Upper lobe of left lung (tissue), 4 donors: ENCODE measurements around the gene ALDH3B1.

Source experiments
- EP300 ChIP-seq, 4 donors: sonication (generic); formaldehyde crosslinking; IDR thresholded peaks; one replicate each; pipeline ENCODE4 v1.5.1; 2017; ENCODE audit warnings: antibody characterized with exemption in 4 of 4, control low read depth in 2 of 4
- POLR2A ChIP-seq, 4 donors: fragments of 450-650 bp; IDR thresholded peaks; one replicate each; pipeline ENCODE4 v1.5.1; 2016 to 2017; ENCODE audit warnings: antibody characterized with exemption in 4 of 4, mild to moderate bottlenecking in 2 of 4
- TF ChIP-seq, protein P1 (sequence below), 6 experiments: fragments of 450-650 bp in 4 of 6; fragments of 200-600 bp in 2 of 6; sonication (generic) in 2 of 6; IDR thresholded peaks; one replicate each; pipeline ENCODE4 v1.5.1; 2016 to 2019; ENCODE audit warnings: antibody characterized with exemption in 6 of 6

GRCh38 chr11:68008381-68009337 is 1.5 kb upstream of the ALDH3B1 start:
- TF ChIP-seq, protein P1, sequence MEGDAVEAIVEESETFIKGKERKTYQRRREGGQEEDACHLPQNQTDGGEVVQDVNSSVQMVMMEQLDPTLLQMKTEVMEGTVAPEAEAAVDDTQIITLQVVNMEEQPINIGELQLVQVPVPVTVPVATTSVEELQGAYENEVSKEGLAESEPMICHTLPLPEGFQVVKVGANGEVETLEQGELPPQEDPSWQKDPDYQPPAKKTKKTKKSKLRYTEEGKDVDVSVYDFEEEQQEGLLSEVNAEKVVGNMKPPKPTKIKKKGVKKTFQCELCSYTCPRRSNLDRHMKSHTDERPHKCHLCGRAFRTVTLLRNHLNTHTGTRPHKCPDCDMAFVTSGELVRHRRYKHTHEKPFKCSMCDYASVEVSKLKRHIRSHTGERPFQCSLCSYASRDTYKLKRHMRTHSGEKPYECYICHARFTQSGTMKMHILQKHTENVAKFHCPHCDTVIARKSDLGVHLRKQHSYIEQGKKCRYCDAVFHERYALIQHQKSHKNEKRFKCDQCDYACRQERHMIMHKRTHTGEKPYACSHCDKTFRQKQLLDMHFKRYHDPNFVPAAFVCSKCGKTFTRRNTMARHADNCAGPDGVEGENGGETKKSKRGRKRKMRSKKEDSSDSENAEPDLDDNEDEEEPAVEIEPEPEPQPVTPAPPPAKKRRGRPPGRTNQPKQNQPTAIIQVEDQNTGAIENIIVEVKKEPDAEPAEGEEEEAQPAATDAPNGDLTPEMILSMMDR (IDR thresholded peaks at IDR 0.05) = no peak
- TF ChIP-seq POLR2A (IDR thresholded peaks at IDR 0.05) (no peak), EP300 (IDR thresholded peaks at IDR 0.05) (no peak)
